ENCODE data around the gene RDH14.

The RDH14 gene

GRCh38 chr2:18592372-18592771, 31.9 kb upstream of the RDH14 start:
- H3K4me3 ChIP-seq (ENCODE audit: low read depth, low read length), result no peak overlapping the region
- TF ChIP-seq CTCF (IDR thresholded peaks at IDR 0.05; ENCODE audit: low read depth, low read length), result no peak
- no peak for TF ChIP-seq MAX (IDR thresholded peaks at IDR 0.05; ENCODE audit: low read depth, low read length)
- TF ChIP-seq POLR2A (IDR thresholded peaks at IDR 0.05; ENCODE audit: extremely low read depth, insufficient read length), result no peak
- no peak for TF ChIP-seq MYC (IDR thresholded peaks at IDR 0.05; ENCODE audit: low read depth, low read length)
- DNase-seq (ENCODE audit: low read depth), result no peak

GRCh38 chr2:18589354-18589753, 28.9 kb upstream of the RDH14 start, which contains the start of gene NT5C1B:
TSS of gene NT5C1B (minus strand) at chr2:18589569. CDS start at chr2:18589468, 101 bp downstream.
- DNase-seq (ENCODE audit: low read depth), result no peak
- no peak for TF ChIP-seq MAX (IDR thresholded peaks at IDR 0.05; ENCODE audit: low read depth, low read length)
- no peak for TF ChIP-seq CTCF (IDR thresholded peaks at IDR 0.05; ENCODE audit: low read depth, low read length)
- no peak for TF ChIP-seq POLR2A (IDR thresholded peaks at IDR 0.05; ENCODE audit: extremely low read depth, insufficient read length)
- no peak for TF ChIP-seq MYC (IDR thresholded peaks at IDR 0.05; ENCODE audit: low read depth, low read length)

GRCh38 chr2:18588802-18589201, 28.3 kb upstream of the RDH14 start:
- TF ChIP-seq MAX (IDR thresholded peaks at IDR 0.05; ENCODE audit: low read depth, low read length) (no peak), POLR2A (IDR thresholded peaks at IDR 0.05; ENCODE audit: extremely low read depth, insufficient read length) (no peak), CTCF (IDR thresholded peaks at IDR 0.05; ENCODE audit: low read depth, low read length) (no peak), MYC (IDR thresholded peaks at IDR 0.05; ENCODE audit: low read depth, low read length) (no peak)
- no peak overlapping the region for H3K4me3 ChIP-seq (ENCODE audit: low read depth, low read length)
- no peak for DNase-seq (ENCODE audit: low read depth)

More at GRCh38 chr2:18589354-18589753, 28.9 kb upstream of the RDH14 start, which contains the start of gene NT5C1B:
- no peak within 1 kb of the TSS for H3K4me3 ChIP-seq (ENCODE audit: low read depth, low read length)

- no peak overlapping the region for H3K4me3 ChIP-seq (ENCODE audit: low read depth, low read length)
- no peak for TF ChIP-seq MAX (IDR thresholded peaks at IDR 0.05; ENCODE audit: low read depth, low read length)
- TF ChIP-seq MYC (IDR thresholded peaks at IDR 0.05; ENCODE audit: low read depth, low read length), result no peak
- TF ChIP-seq CTCF (IDR thresholded peaks at IDR 0.05; ENCODE audit: low read depth, low read length), result no peak
- TF ChIP-seq POLR2A (IDR thresholded peaks at IDR 0.05; ENCODE audit: extremely low read depth, insufficient read length), result no peak
- DNase-seq (ENCODE audit: low read depth), result no peak
Observed at GRCh38 chr2:18588049-18588448, 27.6 kb upstream of the RDH14 start.

- no peak for TF ChIP-seq MYC (IDR thresholded peaks at IDR 0.05; ENCODE audit: low read depth, low read length)
- TF ChIP-seq POLR2A (IDR thresholded peaks at IDR 0.05; ENCODE audit: extremely low read depth, insufficient read length), result no peak
- TF ChIP-seq MAX (IDR thresholded peaks at IDR 0.05; ENCODE audit: low read depth, low read length), result no peak
- TF ChIP-seq CTCF (IDR thresholded peaks at IDR 0.05; ENCODE audit: low read depth, low read length), result no peak
- no peak for DNase-seq (ENCODE audit: low read depth)
Observed at GRCh38 chr2:18585526-18585925, 25.1 kb upstream of the RDH14 start.

GRCh38 chr2:18584608-18584954, 24.1 kb upstream of the RDH14 start:
- TF ChIP-seq MAX (IDR thresholded peaks at IDR 0.05; ENCODE audit: low read depth, low read length), result no peak
- no peak for TF ChIP-seq MYC (IDR thresholded peaks at IDR 0.05; ENCODE audit: low read depth, low read length)
- no peak for TF ChIP-seq POLR2A (IDR thresholded peaks at IDR 0.05; ENCODE audit: extremely low read depth, insufficient read length)
- TF ChIP-seq CTCF (IDR thresholded peaks at IDR 0.05; ENCODE audit: low read depth, low read length), result no peak
- no peak for DNase-seq (ENCODE audit: low read depth)
- H3K4me3 ChIP-seq (ENCODE audit: low read depth, low read length), result no peak overlapping the region

More at GRCh38 chr2:18585526-18585925, 25.1 kb upstream of the RDH14 start:
- H3K4me3 ChIP-seq (ENCODE audit: low read depth, low read length), result no peak overlapping the region

Data from NB4 (cell line).